ENCODE measurements around the gene GPATCH11. TPM values are rescaled to one million over a fixed set of nuclear protein-coding genes. Genes with fewer than 3 reads are reported as not detected.

GPATCH11 gene
- 5.3 and 5.7 TPM in 2 replicates for total RNA-seq

DNA sequence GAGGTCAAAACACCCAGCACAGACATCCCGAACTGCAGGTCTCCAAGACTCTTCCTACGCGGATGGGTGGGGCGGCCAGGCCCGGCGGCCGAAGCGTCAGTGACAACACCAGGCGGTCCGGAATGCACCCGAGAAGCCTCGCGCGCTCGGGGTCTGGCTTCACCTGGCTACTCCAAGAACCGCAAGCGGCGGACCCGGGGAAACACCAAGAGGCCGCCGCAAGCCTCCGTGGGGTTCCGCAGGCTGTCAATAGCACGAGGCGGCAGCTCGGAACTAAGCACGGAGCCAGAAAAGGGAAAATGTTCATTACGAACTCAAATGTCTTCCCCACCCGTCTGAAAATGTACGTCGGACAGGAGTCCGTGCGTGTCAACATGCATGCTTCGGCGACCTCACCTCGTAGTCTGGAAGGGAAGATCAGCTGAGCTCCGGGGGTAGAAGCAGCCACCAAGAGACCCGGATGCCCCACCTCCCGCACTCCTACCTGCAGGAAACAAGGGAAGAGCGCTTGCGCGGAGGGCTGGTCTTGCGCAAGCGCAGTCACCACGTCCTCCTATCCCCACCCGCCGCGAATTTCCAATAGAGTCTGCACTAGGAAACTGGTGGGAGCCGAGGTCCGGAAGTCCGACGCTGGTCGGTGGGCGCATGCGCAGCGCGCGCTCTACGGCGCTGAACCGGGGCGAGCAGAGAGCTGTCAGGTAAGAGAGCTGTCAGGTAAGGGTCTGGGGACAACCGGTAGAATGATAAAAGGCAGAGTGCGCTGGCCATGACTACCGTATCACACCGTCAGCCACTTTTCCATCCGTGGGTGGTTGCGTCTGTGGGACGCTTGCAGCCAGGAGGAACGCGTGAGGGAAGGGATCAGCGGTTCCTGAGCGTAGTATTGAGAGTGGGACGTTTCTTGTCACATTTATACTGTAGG, at the start of gene GPATCH11, which contains the start of gene HEATR5B:
GPATCH11 (plus strand) TSS at position 646 of the 922 bp plus-strand sequence. CDS start 3,864 bp downstream, outside the sequence.
HEATR5B (minus strand) TSS at position 500 of the 922 bp plus-strand sequence. CDS start 958 bp downstream, outside the sequence.

Other genes with a start within 250 kb of the GPATCH11 start
- gene STRN, start 118.0 kb upstream of the GPATCH11 start, total RNA-seq, result 12.2 and 14.1 TPM in 2 replicates
- 8.7 and 10.7 TPM in 2 replicates for gene HEATR5B, start 146 bp upstream of the GPATCH11 start, total RNA-seq
- 19.0 and 22.3 TPM in 2 replicates for gene EIF2AK2, start 72.5 kb downstream of the GPATCH11 start, total RNA-seq
- gene SULT6B1, start 104.2 kb downstream of the GPATCH11 start, total RNA-seq, result not detected in 2 replicates
- gene CEBPZOS, start 112.0 kb downstream of the GPATCH11 start, total RNA-seq, result 14.8 and 20.4 TPM in 2 replicates
- gene CEBPZ, start 147.1 kb downstream of the GPATCH11 start, total RNA-seq, result 17.8 and 26.0 TPM in 2 replicates
- gene NDUFAF7, start 147.1 kb downstream of the GPATCH11 start, total RNA-seq, result 8.0 and 13.2 TPM in 2 replicates
- gene PRKD3, start 240.3 kb downstream of the GPATCH11 start, total RNA-seq, result 27.0 and 27.6 TPM in 2 replicates

Measured in cardiac ventricle fibroblast (primary cell).